Tibial nerve (tissue), 4 donors: Measurements from ENCODE around the gene RBPJL.

Experiments used
- EP300 ChIP-seq, 2 donors: sonication (generic); formaldehyde crosslinking; IDR thresholded peaks; one replicate each; pipeline ENCODE4 v1.6.1; 2017; ENCODE audit warnings: antibody characterized with exemption in 2 of 2, mild to moderate bottlenecking in 1 of 2
- TF ChIP-seq, protein P1 (sequence below), 5 experiments: fragments of 200-600 bp in 3 of 5; fragments of 450-650 bp in 2 of 5; sonication (generic) in 3 of 5; IDR thresholded peaks; one replicate each; pipeline ENCODE4 v1.5.1; 2016 to 2019; ENCODE audit warnings: antibody characterized with exemption in 5 of 5, mild to moderate bottlenecking in 3 of 5, moderate library complexity in 2 of 5

DNA sequence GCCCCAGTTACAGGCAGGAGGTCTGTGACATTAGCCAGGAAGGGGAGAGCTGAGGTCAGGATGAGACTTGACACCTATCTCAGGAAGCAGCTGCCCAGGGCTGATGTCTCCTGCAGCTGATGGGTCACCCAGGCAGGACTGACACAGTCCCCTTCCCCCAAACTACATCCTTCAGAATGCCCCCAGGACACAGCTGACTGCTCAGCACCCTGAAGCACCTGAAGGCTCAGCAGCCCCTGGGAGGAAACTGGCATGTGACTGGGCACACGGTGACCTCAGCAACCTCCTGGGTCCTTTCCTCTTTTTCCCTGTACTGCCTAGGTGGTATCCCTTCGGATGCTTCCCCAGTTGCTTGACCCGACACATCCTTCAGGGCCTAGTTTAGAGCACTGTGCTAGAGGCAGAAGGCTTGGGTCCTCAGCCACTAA is 39.7 kb downstream of the RBPJL start:
- TF ChIP-seq, protein P1, sequence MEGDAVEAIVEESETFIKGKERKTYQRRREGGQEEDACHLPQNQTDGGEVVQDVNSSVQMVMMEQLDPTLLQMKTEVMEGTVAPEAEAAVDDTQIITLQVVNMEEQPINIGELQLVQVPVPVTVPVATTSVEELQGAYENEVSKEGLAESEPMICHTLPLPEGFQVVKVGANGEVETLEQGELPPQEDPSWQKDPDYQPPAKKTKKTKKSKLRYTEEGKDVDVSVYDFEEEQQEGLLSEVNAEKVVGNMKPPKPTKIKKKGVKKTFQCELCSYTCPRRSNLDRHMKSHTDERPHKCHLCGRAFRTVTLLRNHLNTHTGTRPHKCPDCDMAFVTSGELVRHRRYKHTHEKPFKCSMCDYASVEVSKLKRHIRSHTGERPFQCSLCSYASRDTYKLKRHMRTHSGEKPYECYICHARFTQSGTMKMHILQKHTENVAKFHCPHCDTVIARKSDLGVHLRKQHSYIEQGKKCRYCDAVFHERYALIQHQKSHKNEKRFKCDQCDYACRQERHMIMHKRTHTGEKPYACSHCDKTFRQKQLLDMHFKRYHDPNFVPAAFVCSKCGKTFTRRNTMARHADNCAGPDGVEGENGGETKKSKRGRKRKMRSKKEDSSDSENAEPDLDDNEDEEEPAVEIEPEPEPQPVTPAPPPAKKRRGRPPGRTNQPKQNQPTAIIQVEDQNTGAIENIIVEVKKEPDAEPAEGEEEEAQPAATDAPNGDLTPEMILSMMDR (IDR thresholded peaks at IDR 0.05): no peak
- TF ChIP-seq EP300 (IDR thresholded peaks at IDR 0.05): no peak
